Neural progenitor cell (in vitro differentiated cells): ENCODE results near the gene FADS6.

ENCODE experiments used
- EZH2 ChIP-seq: fragments of 200-600 bp; sonication (generic); IDR thresholded peaks from 2 replicates; pipeline ENCODE4 v1.6.1; 2017; ENCODE audit warnings: antibody characterized with exemption, mild to moderate bottlenecking, moderate library complexity
- TF ChIP-seq, protein P1 (sequence below): fragments of 200-600 bp; sonication (generic); IDR thresholded peaks from 2 replicates; pipeline ENCODE4 v1.5.1; 2017; ENCODE audit warnings: antibody characterized with exemption, mild to moderate bottlenecking

DNA sequence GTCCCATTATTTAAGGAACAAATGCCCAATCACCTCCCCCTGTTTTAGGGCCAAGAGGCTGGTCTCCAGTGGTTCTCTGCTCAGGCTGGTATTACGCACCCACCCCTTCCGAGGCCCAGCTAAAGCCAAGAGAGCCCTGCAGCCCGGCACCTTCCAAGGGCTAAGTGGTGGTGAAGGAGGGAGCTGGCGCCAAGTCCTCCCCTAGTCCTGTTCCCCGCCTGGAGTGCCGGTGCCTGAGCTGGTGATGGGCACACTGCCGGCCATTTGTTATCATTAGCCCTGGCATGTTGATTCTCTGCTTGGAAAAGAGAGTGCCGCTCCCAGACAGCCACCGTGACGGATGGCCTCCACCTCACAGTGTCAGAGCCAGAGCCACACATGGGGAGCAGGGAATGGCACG, 65.6 kb downstream of the FADS6 start:
- TF ChIP-seq, protein P1, sequence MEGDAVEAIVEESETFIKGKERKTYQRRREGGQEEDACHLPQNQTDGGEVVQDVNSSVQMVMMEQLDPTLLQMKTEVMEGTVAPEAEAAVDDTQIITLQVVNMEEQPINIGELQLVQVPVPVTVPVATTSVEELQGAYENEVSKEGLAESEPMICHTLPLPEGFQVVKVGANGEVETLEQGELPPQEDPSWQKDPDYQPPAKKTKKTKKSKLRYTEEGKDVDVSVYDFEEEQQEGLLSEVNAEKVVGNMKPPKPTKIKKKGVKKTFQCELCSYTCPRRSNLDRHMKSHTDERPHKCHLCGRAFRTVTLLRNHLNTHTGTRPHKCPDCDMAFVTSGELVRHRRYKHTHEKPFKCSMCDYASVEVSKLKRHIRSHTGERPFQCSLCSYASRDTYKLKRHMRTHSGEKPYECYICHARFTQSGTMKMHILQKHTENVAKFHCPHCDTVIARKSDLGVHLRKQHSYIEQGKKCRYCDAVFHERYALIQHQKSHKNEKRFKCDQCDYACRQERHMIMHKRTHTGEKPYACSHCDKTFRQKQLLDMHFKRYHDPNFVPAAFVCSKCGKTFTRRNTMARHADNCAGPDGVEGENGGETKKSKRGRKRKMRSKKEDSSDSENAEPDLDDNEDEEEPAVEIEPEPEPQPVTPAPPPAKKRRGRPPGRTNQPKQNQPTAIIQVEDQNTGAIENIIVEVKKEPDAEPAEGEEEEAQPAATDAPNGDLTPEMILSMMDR: no peak
- no peak for TF ChIP-seq EZH2
